Natural killer cell (primary cell): ENCODE results near the gene OVCA2. TPM values are rescaled to one million over a fixed set of nuclear protein-coding genes. Genes with fewer than 3 reads are reported as not detected.
A peak's percentile ranks its signal among the peaks of the same experiment; 100 is the strongest.

Experiments used
- ATAC-seq, 3 donors: fragments of 150-1000 bp in 2 of 3; fragments of 200-7000 bp in 1 of 3; cut with Tn5 transposase; 1 replicate in 1 of 3; 2 replicates in 2 of 3; pipeline ENCODE4 v1.10.0; 2021; ENCODE audit warnings: mild to moderate bottlenecking in 2 of 3, moderate library complexity in 2 of 3
- DNase-seq, 2 donors: peaks; one replicate each; pipeline versions ENCODE4 v3.0.0 to v3.0.0-alpha.2; 2013 to 2021; ENCODE audit warnings: mixed read lengths in 1 of 2
- H3K27ac ChIP-seq: one replicate; pipeline ENCODE4 v1.5.1; 2013; ENCODE audit warnings: mild to moderate bottlenecking, low read length
- H3K27me3 ChIP-seq: one replicate; pipeline ENCODE4 v1.6.1; 2013; ENCODE audit warnings: low read length; ENCODE audit not compliant: control insufficient read depth, insufficient read depth
- H3K36me3 ChIP-seq: one replicate; pipeline ENCODE4 v1.6.1; 2013; ENCODE audit warnings: low read length; ENCODE audit not compliant: control insufficient read depth, insufficient read depth
- H3K4me1 ChIP-seq: one replicate; pipeline ENCODE4 v1.6.1; 2013; ENCODE audit warnings: low read length; ENCODE audit not compliant: control insufficient read depth, insufficient read depth
- H3K4me3 ChIP-seq: one replicate; pipeline ENCODE4 v1.5.1; 2013; ENCODE audit warnings: low read length
- H3K9me3 ChIP-seq: one replicate; pipeline ENCODE4 v1.6.1; 2013; ENCODE audit warnings: low read length; ENCODE audit not compliant: control insufficient read depth, insufficient read depth
- H3K27ac Mint-ChIP-seq, 2 donors: one replicate each; pipeline ENCODE4 v1.8.0; 2022; ENCODE audit warnings: mild to moderate bottlenecking in 2 of 2, mixed read lengths in 2 of 2, moderate library complexity in 1 of 2
- H3K27me3 Mint-ChIP-seq, 2 donors: one replicate each; pipeline ENCODE4 v1.8.0; 2022; ENCODE audit warnings: low read depth in 2 of 2, mixed read lengths in 2 of 2
- H3K36me3 Mint-ChIP-seq: one replicate; pipeline ENCODE4 v1.8.0; 2022; ENCODE audit warnings: mixed read lengths
- H3K4me1 Mint-ChIP-seq, 2 donors: one replicate each; pipeline ENCODE4 v1.8.0; 2022; ENCODE audit warnings: mixed read lengths in 2 of 2
- H3K4me3 Mint-ChIP-seq: one replicate; pipeline ENCODE4 v1.8.0; 2022; ENCODE audit warnings: mild to moderate bottlenecking, moderate library complexity, mixed read lengths
- H3K9me3 Mint-ChIP-seq, 2 donors: one replicate each; pipeline ENCODE4 v1.8.0; 2022; ENCODE audit warnings: mixed read lengths in 2 of 2
- CTCF ChIP-seq: fragments of 200-600 bp; IDR thresholded peaks from one replicate; pipeline ENCODE4 v1.8.0; 2022; ENCODE audit warnings: antibody characterized with exemption
- WGBS: methylation state at CpG from one replicate; pipeline ENCODE4 v1.1.7; 2013; ENCODE audit warnings: missing lambda C conversion rate; ENCODE audit not compliant: insufficient coverage; 5-methylcytosine and 5-hydroxymethylcytosine counted together
- intact Hi-C: fragments of 100-400 bp; cut with micrococcal nuclease; formaldehyde crosslinking; loops from one replicate; pipeline ENCODE4 v1.14.2; 2022
- total RNA-seq, 4 donors: library from RNA; stranded (reverse); fragments of 120-200 nt in 1 of 4; gene quantifications; one replicate each; pipeline versions ENCODE4 v1.2.3 to v1.2.4, GENCODE V29; 2013 to 2022

The OVCA2 gene
- total RNA-seq, 3 donors from 2014 or later (not counting 1 experiment from before 2014, with no cell fraction given) = 27.9 to 33.8 (median 28.5) TPM

GRCh38 chr17:2050300-2051060 is 8.7 kb downstream of the OVCA2 start:
- Mint-ChIP-seq H3K9me3 (no peaks in the 10 kb centered on the region), H3K27me3 (peaks cover 0 to 4% of the 10 kb centered on the region in 2 donors), H3K4me1 (peaks cover 11 to 26% of the 10 kb centered on the region in 2 donors), H3K4me3 (no peak overlapping the region), H3K36me3 (no peaks in the 10 kb centered on the region), H3K27ac (peak overlapping the region in 1 of 2 donors; percentile 74)
- no peak overlapping the region for H3K27ac ChIP-seq
- H3K9me3 ChIP-seq = no peaks in the 10 kb centered on the region
- H3K4me1 ChIP-seq = peaks cover 46% of the 10 kb centered on the region
- H3K36me3 ChIP-seq = no peaks in the 10 kb centered on the region
- WGBS = under 1% methylated on average over 88 of the region's 88 CpGs
- DNase-seq (peak; percentile 76 to 89), ATAC-seq (peak; percentile 37 to 62 (median 42))
- peaks cover 5% of the 10 kb centered on the region for H3K27me3 ChIP-seq
- TF ChIP-seq CTCF = no peak
- intact Hi-C loops = no loop called here
- H3K4me3 ChIP-seq = no peak overlapping the region

- peak in 1 of 2 donors; percentile 55 for DNase-seq
- no peaks in the 10 kb centered on the region for H3K9me3 ChIP-seq
- no peak for ATAC-seq
- no peaks in the 10 kb centered on the region for H3K36me3 Mint-ChIP-seq
- H3K4me3 Mint-ChIP-seq = peak overlapping the region; percentile 81
- TF ChIP-seq CTCF = no peak
- peaks cover 0 to 4% of the 10 kb centered on the region in 2 donors for H3K27me3 Mint-ChIP-seq
- H3K4me1 Mint-ChIP-seq = peaks cover 11 to 26% of the 10 kb centered on the region in 2 donors
- no peaks in the 10 kb centered on the region for H3K9me3 Mint-ChIP-seq
- H3K4me3 ChIP-seq = no peak overlapping the region
- intact Hi-C loops = no loop called here
- H3K27ac ChIP-seq = no peak overlapping the region
- H3K27me3 ChIP-seq = peaks cover 5% of the 10 kb centered on the region
- H3K27ac Mint-ChIP-seq = peak overlapping the region; percentile 63 to 71
- no peaks in the 10 kb centered on the region for H3K36me3 ChIP-seq
- 5% methylated on average over 81 of the region's 81 CpGs for WGBS
- H3K4me1 ChIP-seq = peaks cover 49% of the 10 kb centered on the region
Measured at GRCh38 chr17:2051061-2051932, 9.5 kb downstream of the OVCA2 start.

- no peaks in the 10 kb centered on the region for H3K9me3 ChIP-seq
- Mint-ChIP-seq H3K27me3 (peaks cover 0 to 4% of the 10 kb centered on the region in 2 donors), H3K27ac (peak overlapping the region; percentile 63 to 71), H3K4me1 (peaks cover 11 to 26% of the 10 kb centered on the region in 2 donors), H3K36me3 (no peaks in the 10 kb centered on the region), H3K9me3 (no peaks in the 10 kb centered on the region), H3K4me3 (peak overlapping the region; percentile 81)
- no peak overlapping the region for H3K27ac ChIP-seq
- no peak for ATAC-seq
- no peak for TF ChIP-seq CTCF
- H3K36me3 ChIP-seq = no peaks in the 10 kb centered on the region
- peaks cover 54% of the 10 kb centered on the region for H3K4me1 ChIP-seq
- intact Hi-C loops = no loop called here
- no peak overlapping the region for H3K4me3 ChIP-seq
- WGBS = 54% methylated on average over 14 of the region's 14 CpGs
- DNase-seq = no peak
- peaks cover 5% of the 10 kb centered on the region for H3K27me3 ChIP-seq
Measured at GRCh38 chr17:2051933-2052559, 10.2 kb downstream of the OVCA2 start.
